Natural killer cell (primary cell): Measurements from ENCODE around the gene TOMM40. TPM values are rescaled to one million over a fixed set of nuclear protein-coding genes. Genes with fewer than 3 reads are reported as not detected.

Source experiments
- ATAC-seq, 3 donors: fragments of 150-1000 bp in 2 of 3; fragments of 200-7000 bp in 1 of 3; cut with Tn5 transposase; 1 replicate in 1 of 3; 2 replicates in 2 of 3; pipeline ENCODE4 v1.10.0; 2021; ENCODE audit warnings: mild to moderate bottlenecking in 2 of 3, moderate library complexity in 2 of 3
- DNase-seq, 2 donors: peaks; one replicate each; pipeline versions ENCODE4 v3.0.0 to v3.0.0-alpha.2; 2013 to 2021; ENCODE audit warnings: mixed read lengths in 1 of 2
- H3K27ac ChIP-seq: one replicate; pipeline ENCODE4 v1.5.1; 2013; ENCODE audit warnings: mild to moderate bottlenecking, low read length
- H3K27me3 ChIP-seq: one replicate; pipeline ENCODE4 v1.6.1; 2013; ENCODE audit warnings: low read length; ENCODE audit not compliant: control insufficient read depth, insufficient read depth
- H3K36me3 ChIP-seq: one replicate; pipeline ENCODE4 v1.6.1; 2013; ENCODE audit warnings: low read length; ENCODE audit not compliant: control insufficient read depth, insufficient read depth
- H3K4me1 ChIP-seq: one replicate; pipeline ENCODE4 v1.6.1; 2013; ENCODE audit warnings: low read length; ENCODE audit not compliant: control insufficient read depth, insufficient read depth
- H3K4me3 ChIP-seq: one replicate; pipeline ENCODE4 v1.5.1; 2013; ENCODE audit warnings: low read length
- H3K9me3 ChIP-seq: one replicate; pipeline ENCODE4 v1.6.1; 2013; ENCODE audit warnings: low read length; ENCODE audit not compliant: control insufficient read depth, insufficient read depth
- H3K27ac Mint-ChIP-seq, 2 donors: one replicate each; pipeline ENCODE4 v1.8.0; 2022; ENCODE audit warnings: mild to moderate bottlenecking in 2 of 2, mixed read lengths in 2 of 2, moderate library complexity in 1 of 2
- H3K27me3 Mint-ChIP-seq, 2 donors: one replicate each; pipeline ENCODE4 v1.8.0; 2022; ENCODE audit warnings: low read depth in 2 of 2, mixed read lengths in 2 of 2
- H3K36me3 Mint-ChIP-seq: one replicate; pipeline ENCODE4 v1.8.0; 2022; ENCODE audit warnings: mixed read lengths
- H3K4me1 Mint-ChIP-seq, 2 donors: one replicate each; pipeline ENCODE4 v1.8.0; 2022; ENCODE audit warnings: mixed read lengths in 2 of 2
- H3K4me3 Mint-ChIP-seq: one replicate; pipeline ENCODE4 v1.8.0; 2022; ENCODE audit warnings: mild to moderate bottlenecking, moderate library complexity, mixed read lengths
- H3K9me3 Mint-ChIP-seq, 2 donors: one replicate each; pipeline ENCODE4 v1.8.0; 2022; ENCODE audit warnings: mixed read lengths in 2 of 2
- WGBS: methylation state at CpG from one replicate; pipeline ENCODE4 v1.1.7; 2013; ENCODE audit warnings: missing lambda C conversion rate; ENCODE audit not compliant: insufficient coverage; 5-methylcytosine and 5-hydroxymethylcytosine counted together
- intact Hi-C: fragments of 100-400 bp; cut with micrococcal nuclease; formaldehyde crosslinking; loops from one replicate; pipeline ENCODE4 v1.14.2; 2022
- total RNA-seq, 4 donors: library from RNA; stranded (reverse); fragments of 120-200 nt in 1 of 4; gene quantifications; one replicate each; pipeline versions ENCODE4 v1.2.3 to v1.2.4, GENCODE V29; 2013 to 2022
- TF ChIP-seq, protein P1 (sequence below): fragments of 200-600 bp; IDR thresholded peaks from one replicate; pipeline ENCODE4 v1.8.0; 2022; ENCODE audit warnings: antibody characterized with exemption

The TOMM40 gene
- total RNA-seq, 3 donors from 2014 or later (not counting 1 experiment from before 2014, with no cell fraction given), result 22.4 to 29.1 (median 23.5) TPM

DNA sequence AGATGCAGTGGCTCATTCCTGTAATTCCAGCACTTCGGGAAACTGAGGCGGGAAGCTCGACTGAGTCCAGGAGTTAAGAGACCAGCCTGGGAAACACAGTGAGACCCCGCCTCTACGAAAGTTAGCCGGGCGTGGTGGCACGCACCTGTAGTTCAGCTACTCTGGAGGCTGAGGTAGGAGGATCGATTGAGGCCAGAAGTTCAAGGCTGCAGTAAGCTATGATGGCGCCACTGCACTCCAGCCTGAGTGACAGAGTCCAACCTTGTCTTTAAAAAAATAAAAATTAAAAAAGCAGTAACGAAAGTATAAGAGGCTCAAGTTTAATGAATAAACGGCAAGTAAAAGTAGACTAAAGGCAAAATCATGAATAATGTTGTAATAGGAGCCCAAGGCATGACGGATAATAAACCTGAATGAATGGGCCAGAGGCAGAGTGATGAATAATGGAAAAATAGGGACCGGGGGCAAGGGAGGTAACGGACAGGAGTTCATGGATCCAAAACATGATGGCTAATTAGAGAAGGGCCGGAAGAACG, 1.2 kb upstream of the TOMM40 start:
- H3K27me3 Mint-ChIP-seq, result no peaks in the 10 kb centered on the region
- H3K27me3 ChIP-seq, result no peaks in the 10 kb centered on the region
- TF ChIP-seq, protein P1, sequence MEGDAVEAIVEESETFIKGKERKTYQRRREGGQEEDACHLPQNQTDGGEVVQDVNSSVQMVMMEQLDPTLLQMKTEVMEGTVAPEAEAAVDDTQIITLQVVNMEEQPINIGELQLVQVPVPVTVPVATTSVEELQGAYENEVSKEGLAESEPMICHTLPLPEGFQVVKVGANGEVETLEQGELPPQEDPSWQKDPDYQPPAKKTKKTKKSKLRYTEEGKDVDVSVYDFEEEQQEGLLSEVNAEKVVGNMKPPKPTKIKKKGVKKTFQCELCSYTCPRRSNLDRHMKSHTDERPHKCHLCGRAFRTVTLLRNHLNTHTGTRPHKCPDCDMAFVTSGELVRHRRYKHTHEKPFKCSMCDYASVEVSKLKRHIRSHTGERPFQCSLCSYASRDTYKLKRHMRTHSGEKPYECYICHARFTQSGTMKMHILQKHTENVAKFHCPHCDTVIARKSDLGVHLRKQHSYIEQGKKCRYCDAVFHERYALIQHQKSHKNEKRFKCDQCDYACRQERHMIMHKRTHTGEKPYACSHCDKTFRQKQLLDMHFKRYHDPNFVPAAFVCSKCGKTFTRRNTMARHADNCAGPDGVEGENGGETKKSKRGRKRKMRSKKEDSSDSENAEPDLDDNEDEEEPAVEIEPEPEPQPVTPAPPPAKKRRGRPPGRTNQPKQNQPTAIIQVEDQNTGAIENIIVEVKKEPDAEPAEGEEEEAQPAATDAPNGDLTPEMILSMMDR, result no peak
- H3K27ac ChIP-seq, result peak overlapping the region; percentile 98
- peak overlapping the region; percentile 88 to 91 for H3K27ac Mint-ChIP-seq
- H3K36me3 Mint-ChIP-seq, result no peaks in the 10 kb centered on the region
- whole genome bisulfite sequencing, result 63% methylated on average over 17 of the region's 17 CpGs
- H3K9me3 ChIP-seq, result no peaks in the 10 kb centered on the region
- no peak for ATAC-seq
- intact Hi-C loops, result loop anchor here (1.0 kb wide), 2 partner anchors 64 to 288 kb away; partner anchors contain the start of genes BLOC1S3 and TRAPPC6A
- H3K9me3 Mint-ChIP-seq, result no peaks in the 10 kb centered on the region
- H3K4me3 ChIP-seq, result peak overlapping the region; percentile 72
- peaks cover 21% of the 10 kb centered on the region for H3K4me1 ChIP-seq
- H3K36me3 ChIP-seq, result peaks cover 15% of the 10 kb centered on the region
- H3K4me3 Mint-ChIP-seq, result peak overlapping the region; percentile 88
- H3K4me1 Mint-ChIP-seq, result peaks cover 25 to 30% of the 10 kb centered on the region in 2 donors
- peak in 1 of 2 donors; percentile 28 for DNase-seq

DNA sequence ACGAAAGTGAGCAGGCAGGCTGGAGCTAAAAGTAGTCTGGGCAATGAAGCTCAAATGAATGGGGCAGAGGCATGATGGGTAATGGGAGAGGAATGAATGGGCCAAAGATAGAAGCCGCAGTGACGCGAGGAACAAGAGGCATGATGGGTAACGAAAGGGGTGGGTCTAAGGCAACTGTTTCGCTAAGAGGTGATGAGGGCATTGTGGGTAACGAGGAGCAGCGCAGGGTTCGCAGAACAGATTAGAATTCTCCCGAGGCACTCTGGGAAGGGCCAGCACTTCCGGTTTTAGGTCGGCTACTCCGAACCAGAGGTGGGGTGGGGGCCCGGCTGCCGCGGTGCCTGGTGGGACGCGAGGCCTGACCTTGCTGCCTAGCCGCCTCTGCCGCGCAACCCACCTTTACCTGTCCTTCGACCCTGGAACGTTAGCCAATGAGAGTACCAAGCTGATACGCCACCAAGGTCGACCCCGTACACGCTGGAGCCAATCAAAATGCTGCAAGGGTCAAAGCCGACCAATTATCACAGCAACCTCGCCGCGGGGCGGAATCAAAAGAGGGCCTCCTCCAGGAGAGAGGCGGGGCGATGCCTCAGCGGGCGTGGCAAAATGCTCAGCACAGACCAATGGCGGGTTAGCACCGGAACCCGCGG, 563 bp upstream of the TOMM40 start:
- DNase-seq, result peak; percentile 100
- H3K4me3 Mint-ChIP-seq, result peak overlapping the region; percentile 88

DNA sequence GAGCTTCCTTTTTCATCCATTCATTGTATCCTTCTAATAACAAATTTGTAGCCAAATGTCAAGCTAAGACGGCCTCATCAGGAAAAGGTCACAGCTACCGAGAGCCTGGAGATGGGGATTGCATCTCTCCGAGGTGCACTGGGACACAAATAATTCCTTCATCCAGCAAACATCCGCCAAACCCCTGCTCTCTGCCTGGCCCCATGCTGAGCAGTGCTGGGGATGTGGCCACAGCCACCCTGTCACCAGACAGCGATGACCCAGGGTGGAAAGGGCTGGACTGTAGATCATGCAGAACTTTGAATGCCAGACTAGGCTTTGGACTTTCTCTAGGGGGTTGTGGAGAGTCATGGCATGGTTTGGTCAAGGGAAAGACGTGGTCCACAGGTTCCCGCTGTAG, 1.9 kb downstream of the TOMM40 start:
- peak overlapping the region in 1 of 2 donors; percentile 91 for H3K27ac Mint-ChIP-seq
- Histone ChIP-seq H3K9me3 (no peaks in the 10 kb centered on the region), H3K27me3 (no peaks in the 10 kb centered on the region), H3K4me1 (peaks cover 21% of the 10 kb centered on the region), H3K27ac (no peak overlapping the region), H3K4me3 (no peak overlapping the region), H3K36me3 (peaks cover 31% of the 10 kb centered on the region)
- TF ChIP-seq, protein P1, result no peak
- DNase-seq (no peak), ATAC-seq (no peak)
- WGBS, result 95% methylated on average over 7 of the region's 7 CpGs
- H3K4me3 Mint-ChIP-seq, result peak overlapping the region; percentile 69
- H3K9me3 Mint-ChIP-seq, result no peaks in the 10 kb centered on the region
- H3K27me3 Mint-ChIP-seq, result no peaks in the 10 kb centered on the region
- H3K36me3 Mint-ChIP-seq, result no peaks in the 10 kb centered on the region
- intact Hi-C loops, result no loop called here
- H3K4me1 Mint-ChIP-seq, result peaks cover 25 to 30% of the 10 kb centered on the region in 2 donors

More for the DNA sequence above, 563 bp upstream of the TOMM40 start:
- ATAC-seq, result peak; percentile 76 to 90 (median 78)
- Histone ChIP-seq H3K27me3 (no peaks in the 10 kb centered on the region), H3K27ac (peak overlapping the region; percentile 98), H3K4me3 (peak overlapping the region; percentile 72), H3K36me3 (peaks cover 15% of the 10 kb centered on the region), H3K9me3 (no peaks in the 10 kb centered on the region), H3K4me1 (peaks cover 21% of the 10 kb centered on the region)
- under 1% methylated on average over 40 of the region's 40 CpGs for WGBS
- peak overlapping the region; percentile 88 to 91 for H3K27ac Mint-ChIP-seq
- TF ChIP-seq, protein P1, result no peak
- H3K9me3 Mint-ChIP-seq, result no peaks in the 10 kb centered on the region
- no peaks in the 10 kb centered on the region for H3K36me3 Mint-ChIP-seq
- intact Hi-C loops, result loop anchor here (1.0 kb wide), 2 partner anchors 64 to 288 kb away; partner anchors contain the start of genes BLOC1S3 and TRAPPC6A
- H3K4me1 Mint-ChIP-seq, result peaks cover 25 to 30% of the 10 kb centered on the region in 2 donors
- no peaks in the 10 kb centered on the region for H3K27me3 Mint-ChIP-seq
